ENCODE measurements around the gene ADGB.

Gene ADGB

GRCh38 chr6:146693342-146693741, 94.6 kb downstream of the ADGB start:
- Histone ChIP-seq H3K27me3 (no peaks in the 10 kb centered on the region), H3K36me3 (no peaks in the 10 kb centered on the region), H3K4me2 (no peak overlapping the region), H3K4me1 (no peaks in the 10 kb centered on the region), H3K4me3 (no peak overlapping the region), H3K9ac (no peak overlapping the region), H3K27ac (no peak overlapping the region), H3K9me3 (replicated peaks in 1 of 11) (no peaks in the 10 kb centered on the region), H4K20me1 (no peaks in the 10 kb centered on the region)
- TF ChIP-seq Cebpa-rat (IDR thresholded peaks at IDR 0.05), result no peak

DNA sequence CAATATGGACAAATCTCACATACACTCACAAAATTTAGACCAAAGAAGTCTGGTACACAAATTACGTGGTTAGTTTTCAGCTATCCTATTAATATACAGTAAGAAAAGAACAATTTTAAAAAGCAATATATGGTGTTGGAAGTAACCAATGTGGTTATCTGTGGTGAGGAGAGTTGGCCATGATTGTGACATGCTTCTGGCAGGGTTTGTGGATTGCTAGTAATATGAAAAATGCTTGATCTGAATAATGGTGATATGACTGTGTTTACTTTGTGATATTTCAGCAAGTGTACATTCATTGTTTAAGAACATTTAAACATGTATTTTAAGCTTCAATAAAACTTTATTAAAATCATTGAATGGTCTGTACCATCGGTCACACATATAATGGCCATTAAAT, 99.1 kb downstream of the ADGB start:
- Histone ChIP-seq H3K27me3 (no peaks in the 10 kb centered on the region), H3K9ac (no peak overlapping the region), H3K4me3 (no peak overlapping the region), H3K4me2 (no peak overlapping the region), H3K4me1 (no peaks in the 10 kb centered on the region; a peak in 1 of 20 replicates), H4K20me1 (no peaks in the 10 kb centered on the region), H3K9me3 (replicated peaks in 1 of 11) (no peaks in the 10 kb centered on the region), H3K27ac (no peak overlapping the region), H3K36me3 (no peaks in the 10 kb centered on the region)
- no peak for TF ChIP-seq Cebpa-rat (IDR thresholded peaks at IDR 0.05)

GRCh38 chr6:146700078-146700686, 101.4 kb downstream of the ADGB start:
- no peak for TF ChIP-seq Cebpa-rat (IDR thresholded peaks at IDR 0.05)

GRCh38 chr6:146701632-146702031, 102.9 kb downstream of the ADGB start:
- no peaks in the 10 kb centered on the region for H4K20me1 ChIP-seq
- H3K9ac ChIP-seq, result no peak overlapping the region
- H3K4me3 ChIP-seq, result no peak overlapping the region
- no peak overlapping the region for H3K4me2 ChIP-seq
- no peak for TF ChIP-seq Cebpa-rat (IDR thresholded peaks at IDR 0.05)
- H3K9me3 ChIP-seq (replicated peaks in 1 of 11), result peaks cover 0 to 12% (median 0%) of the 10 kb centered on the region in 11 experiments; a peak in 3 of 22 replicates
- H3K36me3 ChIP-seq, result no peaks in the 10 kb centered on the region
- H3K4me1 ChIP-seq, result no peaks in the 10 kb centered on the region; a peak in 1 of 20 replicates
- no peaks in the 10 kb centered on the region for H3K27me3 ChIP-seq
- no peak overlapping the region for H3K27ac ChIP-seq

More at GRCh38 chr6:146700078-146700686, 101.4 kb downstream of the ADGB start:
- Histone ChIP-seq H3K9me3 (replicated peaks in 1 of 11) (no peaks in the 10 kb centered on the region), H3K27ac (no peak overlapping the region), H3K9ac (no peak overlapping the region), H3K4me1 (no peaks in the 10 kb centered on the region; a peak in 1 of 20 replicates), H3K4me3 (no peak overlapping the region), H3K4me2 (peak overlapping the region in 1 of 11 experiments; percentile 2; a peak in 1 of 22 replicates), H3K27me3 (no peaks in the 10 kb centered on the region), H4K20me1 (no peaks in the 10 kb centered on the region), H3K36me3 (no peaks in the 10 kb centered on the region)

DNA sequence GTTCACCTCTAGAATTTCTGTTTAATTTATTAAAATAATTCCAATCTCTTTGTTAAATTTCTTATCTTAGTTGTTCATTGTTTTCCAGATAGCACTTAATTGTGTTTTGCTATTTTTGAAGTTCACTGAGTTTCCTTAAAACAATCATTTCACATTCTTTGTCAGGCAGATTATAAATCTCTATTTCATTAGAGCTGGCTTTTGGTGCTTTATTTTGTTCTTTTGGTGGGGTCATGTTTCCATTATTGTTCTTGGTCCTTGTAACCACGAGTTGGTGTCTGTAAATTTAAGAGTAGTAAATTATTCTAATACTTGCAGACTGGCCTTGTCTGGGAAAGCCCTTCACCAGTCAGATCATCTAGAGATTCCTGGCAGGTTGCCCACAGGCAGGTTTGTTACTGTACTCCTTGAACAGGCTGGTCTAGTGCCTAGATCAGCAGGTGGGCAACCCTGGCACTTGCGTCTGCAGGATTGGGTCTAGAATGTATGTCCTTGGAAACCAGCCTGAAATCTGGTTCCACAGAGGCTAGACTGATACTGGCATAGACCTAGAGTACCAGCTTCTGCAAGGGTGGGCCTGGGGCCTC, 110.4 kb downstream of the ADGB start:
- Histone ChIP-seq H3K9ac (no peak overlapping the region), H3K4me1 (peaks cover 0 to 8% (median 0%) of the 10 kb centered on the region in 10 experiments; a peak in 3 of 20 replicates), H3K9me3 (replicated peaks in 1 of 11) (peaks cover 0 to 12% (median 0%) of the 10 kb centered on the region in 11 experiments; a peak in 3 of 22 replicates), H3K36me3 (no peaks in the 10 kb centered on the region), H3K27me3 (no peaks in the 10 kb centered on the region), H3K27ac (no peak overlapping the region), H4K20me1 (no peaks in the 10 kb centered on the region), H3K4me3 (no peak overlapping the region), H3K4me2 (no peak overlapping the region)
- TF ChIP-seq Cebpa-rat (IDR thresholded peaks at IDR 0.05), result no peak

DNA sequence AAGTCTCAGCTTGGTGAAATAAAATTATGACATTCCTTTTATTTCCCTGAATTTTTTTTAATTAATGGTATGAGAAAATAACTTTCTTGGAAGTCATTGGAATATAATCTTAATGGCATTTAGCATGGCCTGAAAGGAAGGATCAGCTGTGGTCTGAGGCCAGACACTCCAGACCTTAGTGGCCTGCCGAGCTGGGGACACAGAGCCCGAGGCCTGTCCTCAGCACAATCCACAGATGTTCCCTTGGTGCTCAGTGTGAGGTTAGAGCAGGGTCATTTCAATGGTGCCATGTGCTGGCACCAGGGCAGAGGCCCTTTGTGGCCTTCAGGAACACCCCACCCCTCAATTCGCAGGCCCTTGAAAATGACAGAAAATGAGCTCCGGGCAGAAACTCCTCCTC, 120.6 kb downstream of the ADGB start:
- no peaks in the 10 kb centered on the region for H3K9me3 ChIP-seq (replicated peaks in 1 of 11)
- no peaks in the 10 kb centered on the region for H4K20me1 ChIP-seq
- H3K4me3 ChIP-seq, result no peak overlapping the region
- no peaks in the 10 kb centered on the region for H3K27me3 ChIP-seq
- H3K36me3 ChIP-seq, result no peaks in the 10 kb centered on the region
- no peak overlapping the region for H3K27ac ChIP-seq
- no peak for TF ChIP-seq Cebpa-rat (IDR thresholded peaks at IDR 0.05)
- no peak overlapping the region for H3K4me2 ChIP-seq
- H3K4me1 ChIP-seq, result no peaks in the 10 kb centered on the region
- no peak overlapping the region for H3K9ac ChIP-seq

DNA sequence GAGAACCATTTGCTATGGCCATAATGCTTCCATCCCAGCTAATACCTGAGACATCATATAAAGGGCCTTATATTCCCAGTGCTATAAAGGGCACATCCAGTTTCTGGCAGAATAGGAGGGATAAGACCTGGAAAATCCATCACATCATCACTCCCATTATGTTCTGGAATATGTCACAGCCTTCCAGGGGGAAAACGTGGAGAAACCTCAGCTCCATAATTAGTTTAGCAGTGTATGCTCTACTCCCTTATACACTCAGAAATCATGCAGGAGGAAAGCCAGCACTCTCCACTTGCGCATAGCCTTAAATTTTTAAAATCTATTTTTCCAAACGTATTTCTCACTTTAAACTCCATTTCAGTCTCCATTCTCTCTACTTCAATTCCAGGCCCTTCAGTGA, 140.9 kb downstream of the ADGB start:
- Histone ChIP-seq H3K36me3 (no peaks in the 10 kb centered on the region), H3K4me3 (no peak overlapping the region), H3K27me3 (no peaks in the 10 kb centered on the region), H3K9me3 (replicated peaks in 1 of 11) (no peaks in the 10 kb centered on the region), H4K20me1 (no peaks in the 10 kb centered on the region), H3K4me1 (no peaks in the 10 kb centered on the region), H3K9ac (no peak overlapping the region), H3K27ac (no peak overlapping the region), H3K4me2 (no peak overlapping the region)
- no peak for TF ChIP-seq Cebpa-rat (IDR thresholded peaks at IDR 0.05)

DNA sequence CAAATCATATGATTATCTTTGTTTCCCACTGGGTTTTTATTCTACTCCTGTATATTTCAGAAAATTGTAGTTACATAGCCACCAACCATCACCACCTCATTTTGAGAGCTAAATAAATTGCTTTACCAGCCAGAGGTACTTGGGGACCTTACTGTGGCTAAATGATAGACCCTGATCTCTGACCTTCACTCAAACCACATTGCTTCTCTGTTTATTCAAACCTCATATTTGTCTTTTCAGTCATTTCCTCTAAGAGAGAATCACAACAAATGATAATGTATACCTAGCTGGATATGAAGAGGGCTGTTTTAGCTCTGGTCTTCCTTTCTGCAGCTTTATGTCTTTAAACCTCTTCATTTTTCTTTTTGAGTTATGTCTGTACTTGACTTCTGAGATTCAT, 142.8 kb downstream of the ADGB start:
- Histone ChIP-seq H3K4me1 (no peaks in the 10 kb centered on the region), H3K4me2 (no peak overlapping the region), H3K36me3 (no peaks in the 10 kb centered on the region), H3K4me3 (no peak overlapping the region), H3K9ac (no peak overlapping the region), H3K27ac (no peak overlapping the region), H3K9me3 (replicated peaks in 1 of 11) (no peaks in the 10 kb centered on the region), H4K20me1 (no peaks in the 10 kb centered on the region), H3K27me3 (no peaks in the 10 kb centered on the region)
- no peak for TF ChIP-seq Cebpa-rat (IDR thresholded peaks at IDR 0.05)

DNA sequence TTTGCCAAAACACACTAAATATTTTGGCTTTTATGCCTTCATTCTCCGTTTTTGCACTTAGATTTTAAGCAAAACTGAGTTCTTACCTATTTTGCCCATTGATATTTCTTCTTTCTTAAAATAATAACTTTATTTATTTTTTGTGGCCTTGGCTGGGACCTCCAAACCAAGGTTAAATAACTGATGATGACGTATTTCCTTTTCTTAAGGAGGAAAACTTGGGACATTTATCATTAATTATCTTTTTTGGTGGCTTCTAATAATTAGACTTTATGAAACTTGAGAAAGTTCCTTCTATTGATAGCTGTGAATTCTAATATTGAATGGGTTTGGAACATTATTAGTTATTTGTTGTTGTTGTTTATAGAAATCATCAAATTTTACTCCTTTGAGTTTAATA, 154.5 kb downstream of the ADGB start:
- H3K27me3 ChIP-seq, result no peaks in the 10 kb centered on the region
- no peaks in the 10 kb centered on the region for H3K36me3 ChIP-seq
- peaks cover 0 to 3% (median 0%) of the 10 kb centered on the region in 10 experiments; a peak in 1 of 20 replicates for H3K4me1 ChIP-seq
- no peak overlapping the region for H3K27ac ChIP-seq
- no peak overlapping the region for H3K4me3 ChIP-seq
- no peak for TF ChIP-seq Cebpa-rat (IDR thresholded peaks at IDR 0.05)
- H3K9ac ChIP-seq, result no peak overlapping the region
- no peaks in the 10 kb centered on the region for H4K20me1 ChIP-seq
- H3K4me2 ChIP-seq, result no peak overlapping the region
- H3K9me3 ChIP-seq (replicated peaks in 1 of 11), result peaks cover 0 to 7% (median 0%) of the 10 kb centered on the region in 11 experiments; a peak in 2 of 22 replicates

GRCh38 chr6:146767632-146768031, 168.9 kb downstream of the ADGB start:
- H4K20me1 ChIP-seq, result peaks cover 0 to 9% (median 0%) of the 10 kb centered on the region in 11 experiments; a peak in 4 of 22 replicates
- H3K36me3 ChIP-seq, result no peaks in the 10 kb centered on the region
- no peak for TF ChIP-seq Cebpa-rat (IDR thresholded peaks at IDR 0.05)

More at GRCh38 chr6:146767632-146768031, 168.9 kb downstream of the ADGB start:
- Histone ChIP-seq H3K27ac (no peak overlapping the region), H3K27me3 (peaks cover 32 to 65% (median 44%) of the 10 kb centered on the region in 11 experiments), H3K4me1 (peaks cover 17 to 31% (median 21%) of the 10 kb centered on the region in 10 experiments), H3K4me2 (peak overlapping the region in 1 of 11 experiments; percentile 27; a peak in 1 of 22 replicates), H3K9me3 (replicated peaks in 1 of 11) (no peaks in the 10 kb centered on the region), H3K4me3 (no peak overlapping the region), H3K9ac (no peak overlapping the region)
